ENCODE measurements around the gene NOC4L.

NOC4L gene

DNA sequence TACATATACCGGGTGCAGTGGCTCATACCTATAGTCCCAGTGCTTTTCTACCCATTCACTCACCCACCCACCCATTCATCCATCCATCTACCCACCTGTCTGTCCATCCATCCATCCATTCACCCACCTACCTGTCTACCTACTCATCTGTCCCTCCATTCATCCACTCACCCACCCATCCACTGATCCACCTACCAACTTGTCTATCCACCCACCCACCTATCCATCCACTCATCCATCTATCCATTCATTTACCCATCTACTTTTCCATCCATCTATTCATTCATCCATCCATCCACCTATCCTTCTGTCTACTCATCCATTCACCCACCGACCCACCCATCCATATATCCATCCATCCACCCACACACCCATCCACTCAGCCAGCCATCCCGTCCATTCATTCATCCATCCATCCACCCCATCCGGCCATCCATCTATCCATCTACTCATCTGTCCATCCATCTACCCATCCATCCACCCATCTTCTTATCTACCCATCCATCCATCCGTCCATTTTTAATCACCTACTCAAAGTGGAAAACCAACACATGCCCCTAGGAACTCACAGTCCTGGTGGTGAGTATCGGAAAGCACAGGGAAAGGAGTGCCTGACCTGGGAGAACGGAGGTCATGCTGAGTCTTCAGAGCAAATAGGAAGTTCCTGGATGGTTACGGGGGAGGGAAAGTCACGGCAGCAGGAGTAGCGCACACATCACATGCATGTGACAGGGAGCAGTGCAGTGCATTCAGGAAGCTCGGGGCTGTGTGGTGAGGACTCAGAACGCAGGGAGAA is 20.1 kb upstream of the NOC4L start:
- H3K27ac ChIP-seq (ENCODE audit: low read depth in 2 of 2, low read length in 2 of 2), result no peak overlapping the region
- no peaks in the 10 kb centered on the region for H3K27me3 ChIP-seq (ENCODE audit: control insufficient read depth in 2 of 2, insufficient read depth in 2 of 2, low read length in 2 of 2)
- no peak overlapping the region for H3K4me3 ChIP-seq (ENCODE audit: low read length in 2 of 2)
- H3K9ac ChIP-seq (ENCODE audit: low read depth in 1 of 2, low read length in 2 of 2), result no peak overlapping the region
- no peaks in the 10 kb centered on the region for H3K9me3 ChIP-seq (ENCODE audit: control insufficient read depth in 2 of 2, low read length in 2 of 2)
- no peaks in the 10 kb centered on the region for H3K4me1 ChIP-seq (ENCODE audit: control insufficient read depth in 2 of 2, insufficient read depth in 2 of 2, low read length in 2 of 2)
- peaks cover 13 to 47% of the 10 kb centered on the region in 2 donors for H3K36me3 ChIP-seq (ENCODE audit: control insufficient read depth in 2 of 2, insufficient read depth in 2 of 2, low read length in 2 of 2)

DNA sequence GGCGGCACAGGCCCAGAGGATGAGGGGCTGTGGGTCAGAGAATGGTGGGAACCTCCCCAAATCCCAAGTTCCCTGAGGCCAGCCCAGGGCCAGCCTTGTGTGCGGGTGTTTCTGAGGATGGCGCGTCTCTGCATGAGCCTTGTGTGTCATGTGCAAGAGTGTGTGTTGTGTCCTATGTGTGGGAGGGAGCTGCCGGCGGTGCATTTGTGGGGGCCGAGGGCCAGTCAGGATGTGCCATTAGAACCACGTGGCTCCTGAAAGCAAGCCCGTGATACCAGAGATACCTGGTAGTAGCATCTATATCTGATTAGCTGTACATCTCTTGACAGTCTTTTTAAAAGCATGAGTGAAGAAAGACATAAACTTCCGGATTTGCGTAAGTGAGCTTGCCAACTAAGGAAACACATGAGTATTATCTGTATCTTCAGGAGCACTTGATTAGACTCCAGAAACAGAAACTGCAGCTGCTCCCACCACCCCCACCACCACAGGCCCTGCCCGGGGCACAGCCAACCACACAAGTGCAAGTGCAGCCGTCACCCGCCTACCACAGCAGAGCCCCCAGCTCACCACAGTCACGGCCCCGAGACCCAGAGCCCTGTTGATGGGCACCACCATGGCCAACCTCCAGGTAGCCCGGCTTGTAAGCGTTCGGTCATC is 19.4 kb upstream of the NOC4L start:
- Histone ChIP-seq H3K9me3 (ENCODE audit: control insufficient read depth in 2 of 2, low read length in 2 of 2) (no peaks in the 10 kb centered on the region), H3K27me3 (ENCODE audit: control insufficient read depth in 2 of 2, insufficient read depth in 2 of 2, low read length in 2 of 2) (no peaks in the 10 kb centered on the region), H3K36me3 (ENCODE audit: control insufficient read depth in 2 of 2, insufficient read depth in 2 of 2, low read length in 2 of 2) (peaks cover 13 to 47% of the 10 kb centered on the region in 2 donors), H3K9ac (ENCODE audit: low read depth in 1 of 2, low read length in 2 of 2) (no peak overlapping the region), H3K4me3 (ENCODE audit: low read length in 2 of 2) (no peak overlapping the region), H3K4me1 (ENCODE audit: control insufficient read depth in 2 of 2, insufficient read depth in 2 of 2, low read length in 2 of 2) (no peaks in the 10 kb centered on the region), H3K27ac (ENCODE audit: low read depth in 2 of 2, low read length in 2 of 2) (no peak overlapping the region)

DNA sequence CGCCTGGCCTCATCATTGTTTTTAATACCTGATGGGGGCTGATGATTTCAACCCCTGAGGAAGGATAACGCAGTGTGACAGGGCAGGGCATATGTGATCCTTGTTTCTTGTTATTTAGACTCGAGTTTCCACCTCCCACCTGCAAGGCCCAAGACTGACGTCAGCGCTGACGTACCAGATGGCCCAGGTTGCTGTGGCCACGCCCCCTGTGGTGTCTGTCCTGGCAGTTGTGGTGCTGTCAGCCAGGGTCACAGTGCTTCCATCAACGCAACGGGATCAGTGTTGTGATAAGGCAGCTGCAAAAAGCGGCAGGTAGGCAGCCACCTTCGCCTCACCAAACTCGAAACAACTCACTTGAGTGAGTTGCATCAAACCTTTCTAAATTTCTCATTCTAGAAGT is 18.5 kb upstream of the NOC4L start:
- Histone ChIP-seq H3K36me3 (ENCODE audit: control insufficient read depth in 2 of 2, insufficient read depth in 2 of 2, low read length in 2 of 2) (peaks cover 13 to 43% of the 10 kb centered on the region in 2 donors), H3K27me3 (ENCODE audit: control insufficient read depth in 2 of 2, insufficient read depth in 2 of 2, low read length in 2 of 2) (no peaks in the 10 kb centered on the region), H3K9me3 (ENCODE audit: control insufficient read depth in 2 of 2, low read length in 2 of 2) (no peaks in the 10 kb centered on the region), H3K4me3 (ENCODE audit: low read length in 2 of 2) (no peak overlapping the region), H3K9ac (ENCODE audit: low read depth in 1 of 2, low read length in 2 of 2) (no peak overlapping the region), H3K27ac (ENCODE audit: low read depth in 2 of 2, low read length in 2 of 2) (no peak overlapping the region), H3K4me1 (ENCODE audit: control insufficient read depth in 2 of 2, insufficient read depth in 2 of 2, low read length in 2 of 2) (no peaks in the 10 kb centered on the region)

DNA sequence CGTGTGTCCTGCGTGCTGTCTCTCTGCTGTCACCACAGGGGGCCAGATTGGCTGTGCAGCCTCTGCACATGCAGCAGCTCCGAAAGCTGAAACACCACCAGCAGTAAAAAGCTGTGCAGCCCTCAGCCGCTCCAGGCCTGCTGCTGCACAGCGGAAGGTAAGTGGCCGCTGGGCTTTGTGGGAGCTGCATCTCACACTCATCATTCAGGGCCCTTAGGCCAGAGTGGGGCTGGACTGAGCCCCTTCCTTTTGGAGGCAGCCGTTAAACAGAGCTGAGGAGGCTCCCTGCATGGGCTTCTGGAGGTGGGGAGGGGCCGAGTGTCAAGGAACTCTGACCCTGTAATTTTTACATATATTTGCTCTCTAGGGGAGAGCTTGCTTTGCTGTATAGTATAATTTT is 17.2 kb upstream of the NOC4L start:
- Histone ChIP-seq H3K4me1 (ENCODE audit: control insufficient read depth in 2 of 2, insufficient read depth in 2 of 2, low read length in 2 of 2) (no peaks in the 10 kb centered on the region), H3K9me3 (ENCODE audit: control insufficient read depth in 2 of 2, low read length in 2 of 2) (no peaks in the 10 kb centered on the region), H3K9ac (ENCODE audit: low read depth in 1 of 2, low read length in 2 of 2) (no peak overlapping the region), H3K36me3 (ENCODE audit: control insufficient read depth in 2 of 2, insufficient read depth in 2 of 2, low read length in 2 of 2) (peaks cover 9 to 38% of the 10 kb centered on the region in 2 donors), H3K27me3 (ENCODE audit: control insufficient read depth in 2 of 2, insufficient read depth in 2 of 2, low read length in 2 of 2) (no peaks in the 10 kb centered on the region), H3K27ac (ENCODE audit: low read depth in 2 of 2, low read length in 2 of 2) (no peak overlapping the region), H3K4me3 (ENCODE audit: low read length in 2 of 2) (no peak overlapping the region)

DNA sequence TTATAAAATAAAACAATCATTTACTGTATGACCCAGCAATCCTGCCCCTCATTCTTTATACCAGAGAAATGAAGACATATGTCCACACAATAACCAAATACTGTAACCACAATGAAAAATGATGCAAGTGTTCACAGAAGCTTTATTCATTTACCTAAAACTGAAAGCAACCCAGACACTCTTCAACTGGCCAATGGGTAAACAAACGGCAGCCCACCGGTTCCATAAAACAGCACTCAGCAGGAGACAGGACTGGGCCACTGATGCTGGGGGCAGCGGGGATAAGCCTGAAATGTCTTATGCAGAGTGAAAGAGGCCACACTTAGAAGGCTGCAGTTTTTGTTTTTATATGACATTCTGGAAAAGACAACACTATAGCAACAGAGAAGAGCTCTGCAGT is 15.2 kb upstream of the NOC4L start:
- no peak overlapping the region for H3K27ac ChIP-seq (ENCODE audit: low read depth in 2 of 2, low read length in 2 of 2)
- no peaks in the 10 kb centered on the region for H3K27me3 ChIP-seq (ENCODE audit: control insufficient read depth in 2 of 2, insufficient read depth in 2 of 2, low read length in 2 of 2)
- no peak overlapping the region for H3K9ac ChIP-seq (ENCODE audit: low read depth in 1 of 2, low read length in 2 of 2)
- H3K4me3 ChIP-seq (ENCODE audit: low read length in 2 of 2), result no peak overlapping the region
- H3K9me3 ChIP-seq (ENCODE audit: control insufficient read depth in 2 of 2, low read length in 2 of 2), result no peaks in the 10 kb centered on the region
- peaks cover 5 to 33% of the 10 kb centered on the region in 2 donors for H3K36me3 ChIP-seq (ENCODE audit: control insufficient read depth in 2 of 2, insufficient read depth in 2 of 2, low read length in 2 of 2)
- H3K4me1 ChIP-seq (ENCODE audit: control insufficient read depth in 2 of 2, insufficient read depth in 2 of 2, low read length in 2 of 2), result no peaks in the 10 kb centered on the region

DNA sequence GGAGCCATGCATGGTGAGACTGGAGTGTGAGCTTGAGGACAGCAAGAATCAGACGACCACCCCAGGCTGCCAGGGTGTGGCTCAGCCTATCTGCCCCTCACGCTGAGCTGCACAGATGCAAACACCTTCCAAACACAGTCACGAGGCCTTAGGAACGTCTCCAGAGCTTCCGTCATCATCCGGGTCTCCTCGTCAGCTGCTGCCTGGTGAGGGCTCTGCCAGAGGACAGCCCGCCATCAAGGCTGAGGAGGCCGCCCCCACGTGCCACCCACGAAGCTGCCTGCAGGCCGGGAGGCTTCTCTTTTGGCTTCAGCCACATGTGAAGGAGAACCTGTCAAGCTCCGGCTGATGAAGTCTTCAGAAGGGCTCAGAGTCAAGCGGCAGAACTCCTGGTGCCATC is 13.6 kb upstream of the NOC4L start:
- Histone ChIP-seq H3K4me3 (ENCODE audit: low read length in 2 of 2) (no peak overlapping the region), H3K9me3 (ENCODE audit: control insufficient read depth in 2 of 2, low read length in 2 of 2) (no peaks in the 10 kb centered on the region)

DNA sequence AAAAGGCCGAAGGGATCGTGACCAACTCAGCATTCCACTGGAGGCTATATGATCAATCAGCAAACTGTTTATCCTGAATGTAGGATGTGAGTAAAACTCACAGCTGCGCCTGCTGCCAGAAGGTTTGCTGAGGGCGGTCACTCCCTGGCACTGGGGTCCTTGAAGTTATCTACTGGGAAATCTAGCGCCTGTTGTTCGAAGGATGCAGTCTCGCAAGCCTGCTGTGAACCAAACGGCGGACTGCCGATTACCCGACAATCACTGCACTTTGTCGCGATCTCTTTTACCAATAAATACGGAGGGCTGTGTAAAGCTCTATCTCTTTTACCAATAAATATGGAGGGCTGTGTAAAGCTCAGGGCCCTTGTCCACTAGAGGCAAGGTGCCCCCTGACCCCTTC is 13.0 kb upstream of the NOC4L start:
- Histone ChIP-seq H3K27me3 (ENCODE audit: control insufficient read depth in 2 of 2, insufficient read depth in 2 of 2, low read length in 2 of 2) (no peaks in the 10 kb centered on the region), H3K9ac (ENCODE audit: low read depth in 1 of 2, low read length in 2 of 2) (no peak overlapping the region), H3K27ac (ENCODE audit: low read depth in 2 of 2, low read length in 2 of 2) (no peak overlapping the region), H3K4me3 (ENCODE audit: low read length in 2 of 2) (no peak overlapping the region), H3K4me1 (ENCODE audit: control insufficient read depth in 2 of 2, insufficient read depth in 2 of 2, low read length in 2 of 2) (no peaks in the 10 kb centered on the region), H3K36me3 (ENCODE audit: control insufficient read depth in 2 of 2, insufficient read depth in 2 of 2, low read length in 2 of 2) (peaks cover 5 to 16% of the 10 kb centered on the region in 2 donors), H3K9me3 (ENCODE audit: control insufficient read depth in 2 of 2, low read length in 2 of 2) (no peaks in the 10 kb centered on the region)

More for the DNA sequence above, 13.6 kb upstream of the NOC4L start:
- H3K9ac ChIP-seq (ENCODE audit: low read depth in 1 of 2, low read length in 2 of 2), result no peak overlapping the region
- no peaks in the 10 kb centered on the region for H3K4me1 ChIP-seq (ENCODE audit: control insufficient read depth in 2 of 2, insufficient read depth in 2 of 2, low read length in 2 of 2)
- H3K27me3 ChIP-seq (ENCODE audit: control insufficient read depth in 2 of 2, insufficient read depth in 2 of 2, low read length in 2 of 2), result no peaks in the 10 kb centered on the region
- H3K27ac ChIP-seq (ENCODE audit: low read depth in 2 of 2, low read length in 2 of 2), result no peak overlapping the region
- H3K36me3 ChIP-seq (ENCODE audit: control insufficient read depth in 2 of 2, insufficient read depth in 2 of 2, low read length in 2 of 2), result peaks cover 5 to 21% of the 10 kb centered on the region in 2 donors

DNA sequence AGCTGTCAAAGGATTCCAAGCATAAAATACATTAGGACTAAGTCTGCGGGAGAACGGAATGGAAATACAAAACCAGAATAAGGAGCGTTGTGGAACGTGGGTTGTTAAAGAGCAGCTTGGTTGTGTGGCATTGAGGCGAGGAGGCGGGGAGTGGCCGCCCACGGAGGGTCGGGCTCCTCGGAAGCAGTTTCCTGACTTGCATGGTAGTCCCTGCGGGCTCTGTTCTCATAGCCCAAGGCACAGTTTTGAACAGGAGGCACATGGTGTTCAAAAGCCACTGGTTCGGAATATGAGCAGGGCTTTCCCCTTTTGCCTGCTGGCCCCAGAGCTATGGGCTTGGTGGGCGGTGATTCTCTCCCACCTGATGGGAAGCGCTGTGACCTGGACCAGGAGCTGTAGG is 12.3 kb upstream of the NOC4L start:
- Histone ChIP-seq H3K9ac (ENCODE audit: low read depth in 1 of 2, low read length in 2 of 2) (no peak overlapping the region), H3K27me3 (ENCODE audit: control insufficient read depth in 2 of 2, insufficient read depth in 2 of 2, low read length in 2 of 2) (no peaks in the 10 kb centered on the region), H3K36me3 (ENCODE audit: control insufficient read depth in 2 of 2, insufficient read depth in 2 of 2, low read length in 2 of 2) (peaks cover 2 to 8% of the 10 kb centered on the region in 2 donors), H3K9me3 (ENCODE audit: control insufficient read depth in 2 of 2, low read length in 2 of 2) (no peaks in the 10 kb centered on the region), H3K27ac (ENCODE audit: low read depth in 2 of 2, low read length in 2 of 2) (no peak overlapping the region), H3K4me1 (ENCODE audit: control insufficient read depth in 2 of 2, insufficient read depth in 2 of 2, low read length in 2 of 2) (no peaks in the 10 kb centered on the region), H3K4me3 (ENCODE audit: low read length in 2 of 2) (no peak overlapping the region)

DNA sequence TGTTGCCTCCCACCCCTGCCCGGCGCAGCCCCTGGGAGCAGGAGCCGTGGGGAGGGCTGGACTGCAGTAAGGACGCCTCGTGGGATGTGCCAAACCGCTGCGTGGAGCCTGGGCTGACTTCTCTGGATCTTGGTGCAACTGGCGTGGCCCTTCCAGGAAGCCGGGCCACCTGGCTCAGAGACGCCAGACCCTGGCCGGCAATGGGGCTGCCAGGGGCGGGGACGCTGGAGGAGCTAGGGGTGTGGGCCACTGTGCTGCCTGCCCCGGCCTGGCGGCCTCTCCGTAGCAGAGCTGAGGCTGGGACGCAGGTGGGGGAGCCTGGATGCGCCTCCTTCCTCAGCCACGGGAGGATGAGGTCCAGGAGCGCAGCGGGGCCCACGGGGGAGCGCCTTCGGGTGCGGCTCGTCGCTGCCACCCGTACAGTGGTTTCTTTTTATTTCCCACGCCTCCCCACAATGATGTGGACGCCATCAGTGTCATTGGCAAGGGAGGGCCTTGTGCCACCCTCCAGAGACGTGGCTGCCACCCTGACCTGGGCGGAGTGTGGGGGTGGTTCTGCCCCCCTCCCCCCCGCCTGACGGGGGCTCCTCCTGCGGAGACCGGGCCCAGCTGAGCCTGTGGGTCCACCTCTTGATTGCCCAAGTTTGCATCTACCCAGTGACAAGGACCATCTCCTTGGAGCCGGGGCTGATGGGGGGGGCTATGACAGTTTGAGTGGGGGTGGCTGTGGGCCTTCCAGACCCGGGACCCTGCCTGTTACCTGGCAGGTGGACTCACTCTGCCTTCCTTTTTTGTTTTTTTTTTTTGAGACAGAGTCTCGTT is 11.4 kb upstream of the NOC4L start:
- Histone ChIP-seq H3K9me3 (ENCODE audit: control insufficient read depth in 2 of 2, low read length in 2 of 2) (no peaks in the 10 kb centered on the region), H3K4me3 (ENCODE audit: low read length in 2 of 2) (no peak overlapping the region), H3K27me3 (ENCODE audit: control insufficient read depth in 2 of 2, insufficient read depth in 2 of 2, low read length in 2 of 2) (no peaks in the 10 kb centered on the region), H3K4me1 (ENCODE audit: control insufficient read depth in 2 of 2, insufficient read depth in 2 of 2, low read length in 2 of 2) (no peaks in the 10 kb centered on the region), H3K36me3 (ENCODE audit: control insufficient read depth in 2 of 2, insufficient read depth in 2 of 2, low read length in 2 of 2) (peaks cover 0 to 2% of the 10 kb centered on the region in 2 donors), H3K27ac (ENCODE audit: low read depth in 2 of 2, low read length in 2 of 2) (no peak overlapping the region), H3K9ac (ENCODE audit: low read depth in 1 of 2, low read length in 2 of 2) (no peak overlapping the region)
